Calu3 (cell line): ENCODE data around the gene WWOX. TPM values are rescaled to one million over a fixed set of nuclear protein-coding genes. Genes with fewer than 3 reads are reported as not detected.

Experiments
- BruUV-seq: library from RNA; stranded (reverse); fragments of 400-500 nt; replicated peaks from 2 replicates; lab custom pipeline; 2021; lab: Mats Ljungman, UMichigan
- CTCF ChIA-PET: fragments of 300-600 bp; sonication (Branson Sonifier 250); formaldehyde crosslinking; loops from one replicate; lab custom pipeline; 2022; ENCODE audit warnings: antibody characterized with exemption; lab: Charles Lee
- DNase-seq: peaks from one replicate; pipeline ENCODE4 v3.0.0; 2022
- H3K27ac Mint-ChIP-seq: one replicate; pipeline ENCODE4 v1.8.0; 2022; ENCODE audit warnings: mixed read lengths; ENCODE audit not compliant: unreplicated experiment
- H3K27me3 Mint-ChIP-seq: one replicate; pipeline ENCODE4 v1.8.0; 2022; ENCODE audit warnings: mixed read lengths; ENCODE audit not compliant: unreplicated experiment
- H3K36me3 Mint-ChIP-seq: one replicate; pipeline ENCODE4 v1.8.0; 2022; ENCODE audit warnings: mild to moderate bottlenecking, moderate library complexity, mixed read lengths; ENCODE audit not compliant: insufficient read depth, unreplicated experiment
- H3K4me1 Mint-ChIP-seq: one replicate; pipeline ENCODE4 v1.8.0; 2022; ENCODE audit warnings: mild to moderate bottlenecking, low read depth, mixed read lengths; ENCODE audit not compliant: unreplicated experiment
- H3K4me3 Mint-ChIP-seq: one replicate; pipeline ENCODE4 v1.8.0; 2022; ENCODE audit warnings: mild to moderate bottlenecking, low read depth, moderate library complexity, mixed read lengths; ENCODE audit not compliant: unreplicated experiment
- H3K9me3 Mint-ChIP-seq: one replicate; pipeline ENCODE4 v1.8.0; 2022; ENCODE audit warnings: low read depth, mixed read lengths; ENCODE audit not compliant: unreplicated experiment
- CTCF ChIP-seq: fragments of 200-600 bp; IDR thresholded peaks from one replicate; pipeline ENCODE4 v1.8.0; 2022; ENCODE audit warnings: antibody characterized with exemption; ENCODE audit not compliant: unreplicated experiment
- intact Hi-C: fragments of 100-400 bp; cut with micrococcal nuclease; formaldehyde crosslinking; loops from one replicate; pipeline ENCODE4 v1.10.0; 2022; ENCODE audit not compliant: unreplicated experiment
- total RNA-seq: library from RNA; stranded (reverse); gene quantifications from 2 replicates; pipeline ENCODE4 v1.2.3, GENCODE V29; 2022

Gene WWOX
- total RNA-seq, 1 experiment from 2014 or later, result 33.5 TPM

- H3K36me3 Mint-ChIP-seq, result no peaks in the 10 kb centered on the region
- peaks cover 13% of the 10 kb centered on the region for H3K4me1 Mint-ChIP-seq
- H3K9me3 Mint-ChIP-seq, result peaks cover 3% of the 10 kb centered on the region
- TF ChIP-seq CTCF, result no peak
- no peak overlapping the region for H3K4me3 Mint-ChIP-seq
- CTCF ChIA-PET, result interaction anchor here (0.7 kb wide), 1 partner anchor 9 kb away, joined by 6 read pairs; no protein-coding TSS in a partner anchor
- peak overlapping the region; percentile 3 for H3K27ac Mint-ChIP-seq
- intact Hi-C loops, result no loop called here
- peak; percentile 10 for DNase-seq
- no peaks in the 10 kb centered on the region for H3K27me3 Mint-ChIP-seq
- BruUV-seq, result no TSS peak
Measured at GRCh38 chr16:78460428-78460827, 361.0 kb downstream of the WWOX start.

DNA sequence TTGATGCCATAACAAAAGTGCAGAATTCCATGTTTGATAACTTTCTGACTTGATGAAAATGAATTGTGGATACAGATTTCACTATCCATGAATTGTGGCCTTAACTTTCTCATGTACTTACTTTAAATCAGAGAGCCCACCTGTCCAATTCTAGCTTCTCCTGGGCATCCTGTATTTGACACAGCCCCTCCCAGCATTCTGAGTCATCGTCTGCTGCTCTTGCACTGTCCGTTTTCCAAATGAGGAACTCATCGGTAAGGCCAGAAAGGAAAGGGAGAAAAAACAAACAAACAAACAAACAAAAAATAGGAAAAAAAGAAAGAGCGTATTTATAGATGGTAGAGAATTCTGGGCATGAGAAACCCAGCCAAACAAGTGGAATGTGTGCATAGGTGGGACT lies 361.6 kb downstream of the WWOX start:
- H3K36me3 Mint-ChIP-seq, result no peaks in the 10 kb centered on the region
- peaks cover 13% of the 10 kb centered on the region for H3K4me1 Mint-ChIP-seq
- peaks cover 5% of the 10 kb centered on the region for H3K9me3 Mint-ChIP-seq
- H3K27me3 Mint-ChIP-seq, result no peaks in the 10 kb centered on the region
- intact Hi-C loops, result no loop called here
- no peak for DNase-seq
- H3K27ac Mint-ChIP-seq, result no peak overlapping the region
- TF ChIP-seq CTCF, result no peak
- CTCF ChIA-PET, result no interaction called here
- H3K4me3 Mint-ChIP-seq, result no peak overlapping the region
- no TSS peak for BruUV-seq

DNA sequence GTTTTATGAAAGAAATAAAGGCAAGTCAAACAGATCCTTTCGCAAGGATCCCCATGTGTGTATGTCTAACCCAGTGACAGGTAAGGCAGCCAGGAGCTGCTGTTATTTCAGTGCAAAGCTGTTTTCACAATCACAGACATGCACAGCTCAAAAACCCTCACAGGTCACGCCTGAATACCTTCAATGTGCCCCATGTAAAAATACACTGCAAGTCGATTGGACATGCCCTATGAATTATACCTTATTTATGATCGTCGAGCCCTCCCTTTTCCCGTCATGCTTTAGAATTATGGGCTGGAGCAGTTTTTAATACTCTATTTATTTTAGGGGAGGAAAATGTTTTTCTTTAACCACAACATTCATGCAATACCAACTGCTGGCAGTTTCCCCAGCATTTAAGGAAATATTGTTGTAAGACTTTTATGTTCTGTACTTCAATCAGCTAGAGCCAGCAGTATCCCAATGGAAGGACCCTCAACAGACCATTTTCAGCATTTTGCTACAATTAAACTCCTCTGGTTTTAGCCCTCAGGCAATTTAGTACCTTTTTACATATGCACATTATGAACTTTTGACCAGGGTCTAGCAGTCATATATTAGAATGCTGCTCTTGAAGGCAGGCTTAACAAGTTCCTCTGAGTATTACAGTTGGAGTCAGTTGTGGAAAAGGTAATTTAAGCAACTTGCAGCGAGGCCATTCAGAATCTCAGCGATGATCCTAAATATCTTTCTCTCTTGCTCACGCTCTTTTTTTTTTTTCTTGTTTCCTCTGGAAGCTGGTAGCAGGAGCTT lies 362.2 kb downstream of the WWOX start:
- Mint-ChIP-seq H3K36me3 (no peaks in the 10 kb centered on the region), H3K9me3 (peaks cover 5% of the 10 kb centered on the region), H3K27me3 (no peaks in the 10 kb centered on the region), H3K4me1 (peaks cover 13% of the 10 kb centered on the region), H3K27ac (no peak overlapping the region), H3K4me3 (no peak overlapping the region)
- intact Hi-C loops, result no loop called here
- no peak for DNase-seq
- TF ChIP-seq CTCF, result no peak
- no TSS peak for BruUV-seq
- CTCF ChIA-PET, result no interaction called here

GRCh38 chr16:78462288-78463208 lies 363.1 kb downstream of the WWOX start:
- Mint-ChIP-seq H3K27ac (no peak overlapping the region), H3K4me1 (peaks cover 13% of the 10 kb centered on the region), H3K9me3 (peaks cover 5% of the 10 kb centered on the region), H3K36me3 (no peaks in the 10 kb centered on the region), H3K4me3 (no peak overlapping the region), H3K27me3 (no peaks in the 10 kb centered on the region)
- CTCF ChIA-PET, result interaction anchor here (0.7 kb wide), 1 partner anchor 18 kb away, joined by 3 read pairs; no protein-coding TSS in a partner anchor
- no TSS peak for BruUV-seq
- intact Hi-C loops, result no loop called here
- no peak for DNase-seq
- TF ChIP-seq CTCF, result no peak
